Lung (tissue), 12 donors: Measurements from ENCODE around the gene GLRA1. TPM values are rescaled to one million over a fixed set of nuclear protein-coding genes. Genes with fewer than 3 reads are reported as not detected.

ENCODE experiments used
- ATAC-seq: fragments of 200-7000 bp; cut with Tn5 transposase; one replicate; pipeline ENCODE4 v1.9.1; 2020; ENCODE audit warnings: moderate number of reproducible peaks; ENCODE audit not compliant: insufficient read depth, low FRiP score
- DNase-seq, 3 donors: peaks; one replicate each; pipeline ENCODE4 v3.0.0-alpha.2; 2013 to 2017
- H3K27ac ChIP-seq, 2 donors: one replicate each; pipeline ENCODE4 v1.5.1; 2013; ENCODE audit warnings: mild to moderate bottlenecking in 2 of 2, moderate library complexity in 2 of 2, control low read depth in 1 of 2, inconsistent platforms in 1 of 2, low read depth in 1 of 2, low read length in 1 of 2
- H3K27me3 ChIP-seq, 3 donors: one replicate each; pipeline ENCODE4 v1.5.1; 2013; ENCODE audit warnings: low read length in 2 of 3; ENCODE audit not compliant: control insufficient read depth in 3 of 3, insufficient read depth in 3 of 3
- H3K36me3 ChIP-seq, 4 donors: one replicate each; pipeline ENCODE4 v1.5.1; 2013; ENCODE audit warnings: low read length in 4 of 4, mild to moderate bottlenecking in 1 of 4, moderate library complexity in 1 of 4; ENCODE audit not compliant: control insufficient read depth in 4 of 4, insufficient read depth in 4 of 4
- H3K4me1 ChIP-seq, 5 donors: one replicate each; pipeline ENCODE4 v1.5.1; 2013; ENCODE audit warnings: low read length in 5 of 5, mild to moderate bottlenecking in 2 of 5, moderate library complexity in 1 of 5; ENCODE audit not compliant: control insufficient read depth in 5 of 5, insufficient read depth in 5 of 5
- H3K4me3 ChIP-seq: one replicate; pipeline ENCODE4 v1.5.1; 2013; ENCODE audit warnings: mild to moderate bottlenecking, control low read depth, moderate library complexity
- H3K9ac ChIP-seq, 2 donors: one replicate each; pipeline ENCODE4 v1.5.1; 2013; ENCODE audit warnings: low read length in 2 of 2, control low read depth in 1 of 2; ENCODE audit not compliant: insufficient read depth in 1 of 2
- H3K9me3 ChIP-seq, 4 donors: one replicate each; pipeline ENCODE4 v1.5.1; 2013; ENCODE audit warnings: low read length in 3 of 4, mild to moderate bottlenecking in 1 of 4, moderate library complexity in 1 of 4; ENCODE audit not compliant: control insufficient read depth in 4 of 4, insufficient read depth in 3 of 4
- CTCF ChIP-seq: IDR thresholded peaks from 2 replicates; pipeline ENCODE4 v1.5.1; 2012; ENCODE audit warnings: mild to moderate bottlenecking; ENCODE audit errors: control extremely low read depth, extremely low read depth
- WGBS, 2 donors: extraction: QIAGEN DNeasy Blood & Tissue Kit; methylation state at CpG; one replicate each; pipeline ENCODE4 v1.1.7; 2013; 5-methylcytosine and 5-hydroxymethylcytosine counted together
- polyA plus RNA-seq, 2 donors: library from polyadenylated mRNA; stranded (reverse); fragments of 200-250 nt; gene quantifications; one replicate each; pipeline ENCODE4 v1.2.1, GENCODE V29; 2013
- total RNA-seq, 2 donors: library from RNA; depleted of rRNA in 1 of 2; stranded (reverse); fragments of >200 nt in 1 of 2; gene quantifications; one replicate each; pipeline ENCODE4 v1.2.1, GENCODE V29; 2014 to 2021
- donor health status: control.
- donor health status: control.
- donor health status: Bipolar disorder and iron deficiency.
- donor health status: healthy.
- donor health status: DM: yes; HTN: yes; CAD: no.

GLRA1 gene
- total and polyA plus RNA-seq, 4 donors = not detected

- TF ChIP-seq CTCF = no peak
- H3K4me3 ChIP-seq = no peak overlapping the region
- H3K27ac ChIP-seq = no peak overlapping the region
- H3K36me3 ChIP-seq = no peaks in the 10 kb centered on the region
- ATAC-seq (no peak), DNase-seq (peak; percentile 46 to 76 (median 59))
- H3K4me1 ChIP-seq = peaks cover 0 to 11% (median 0%) of the 10 kb centered on the region in 5 donors
- H3K9ac ChIP-seq = no peak overlapping the region
- H3K9me3 ChIP-seq = peaks cover 0 to 3% (median 0%) of the 10 kb centered on the region in 4 donors
- no peaks in the 10 kb centered on the region for H3K27me3 ChIP-seq
Measured at GRCh38 chr5:151880324-151880723, 44.3 kb downstream of the GLRA1 start.

- Histone ChIP-seq H3K4me3 (no peak overlapping the region), H3K9ac (no peak overlapping the region), H3K9me3 (peaks cover 0 to 3% (median 0%) of the 10 kb centered on the region in 4 donors), H3K4me1 (no peaks in the 10 kb centered on the region), H3K27ac (no peak overlapping the region), H3K36me3 (no peaks in the 10 kb centered on the region), H3K27me3 (no peaks in the 10 kb centered on the region)
- WGBS, 2 donors = 96% methylated on average over 3 of the region's 3 CpGs
- DNase-seq = no peak
- no peak for ATAC-seq
- no peak for TF ChIP-seq CTCF
Measured at GRCh38 chr5:151873701-151874100, 51.0 kb downstream of the GLRA1 start.

GRCh38 chr5:151872701-151873100, 52.0 kb downstream of the GLRA1 start:
- H3K9me3 ChIP-seq = peaks cover 0 to 3% (median 0%) of the 10 kb centered on the region in 4 donors
- 90 to 93% methylated on average over 3 of the region's 3 CpGs for WGBS, 2 donors
- no peak overlapping the region for H3K27ac ChIP-seq
- no peaks in the 10 kb centered on the region for H3K4me1 ChIP-seq
- no peak overlapping the region for H3K4me3 ChIP-seq
- no peak overlapping the region for H3K9ac ChIP-seq
- ATAC-seq (no peak), DNase-seq (no peak)
- TF ChIP-seq CTCF = no peak
- H3K36me3 ChIP-seq = no peaks in the 10 kb centered on the region
- no peaks in the 10 kb centered on the region for H3K27me3 ChIP-seq

- ATAC-seq (no peak), DNase-seq (no peak)
- no peak overlapping the region for H3K9ac ChIP-seq
- H3K9me3 ChIP-seq = peaks cover 0 to 3% (median 0%) of the 10 kb centered on the region in 4 donors
- TF ChIP-seq CTCF = no peak
- H3K4me1 ChIP-seq = no peaks in the 10 kb centered on the region
- H3K36me3 ChIP-seq = no peaks in the 10 kb centered on the region
- no peaks in the 10 kb centered on the region for H3K27me3 ChIP-seq
- no peak overlapping the region for H3K27ac ChIP-seq
- WGBS, 2 donors = 68 to 86% methylated on average over 3 of the region's 3 CpGs
- H3K4me3 ChIP-seq = no peak overlapping the region
Measured at GRCh38 chr5:151870820-151871219, 53.8 kb downstream of the GLRA1 start.
